ENCODE results near the gene MYO9B.

- no peak for TF ChIP-seq POLR2A (IDR thresholded peaks at IDR 0.05)
- TF ChIP-seq, protein P1, sequence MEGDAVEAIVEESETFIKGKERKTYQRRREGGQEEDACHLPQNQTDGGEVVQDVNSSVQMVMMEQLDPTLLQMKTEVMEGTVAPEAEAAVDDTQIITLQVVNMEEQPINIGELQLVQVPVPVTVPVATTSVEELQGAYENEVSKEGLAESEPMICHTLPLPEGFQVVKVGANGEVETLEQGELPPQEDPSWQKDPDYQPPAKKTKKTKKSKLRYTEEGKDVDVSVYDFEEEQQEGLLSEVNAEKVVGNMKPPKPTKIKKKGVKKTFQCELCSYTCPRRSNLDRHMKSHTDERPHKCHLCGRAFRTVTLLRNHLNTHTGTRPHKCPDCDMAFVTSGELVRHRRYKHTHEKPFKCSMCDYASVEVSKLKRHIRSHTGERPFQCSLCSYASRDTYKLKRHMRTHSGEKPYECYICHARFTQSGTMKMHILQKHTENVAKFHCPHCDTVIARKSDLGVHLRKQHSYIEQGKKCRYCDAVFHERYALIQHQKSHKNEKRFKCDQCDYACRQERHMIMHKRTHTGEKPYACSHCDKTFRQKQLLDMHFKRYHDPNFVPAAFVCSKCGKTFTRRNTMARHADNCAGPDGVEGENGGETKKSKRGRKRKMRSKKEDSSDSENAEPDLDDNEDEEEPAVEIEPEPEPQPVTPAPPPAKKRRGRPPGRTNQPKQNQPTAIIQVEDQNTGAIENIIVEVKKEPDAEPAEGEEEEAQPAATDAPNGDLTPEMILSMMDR (IDR thresholded peaks at IDR 0.05): no peak
Observed at GRCh38 chr19:17070421-17070820, 5.2 kb upstream of the MYO9B start.

Data from heart left ventricle (tissue), 13 donors.